IMR-90 (cell line): ENCODE measurements around the gene DNAH8. TPM values are rescaled to one million over a fixed set of nuclear protein-coding genes. Genes with fewer than 3 reads are reported as not detected.

ENCODE experiments used
- ATAC-seq: fragments of 200-7000 bp; cut with Tn5 transposase; 2 replicates; pipeline ENCODE4 v1.9.1; 2020; ENCODE audit warnings: low read depth, mild to moderate bottlenecking, moderate library complexity
- BruUV-seq: library from RNA; stranded (reverse); fragments of 400-500 nt; replicated peaks from 2 replicates; lab custom pipeline; 2021; lab: Mats Ljungman, UMichigan
- CTCF ChIA-PET: fragments of 300-600 bp; formaldehyde crosslinking; extraction: SDS; loops from one replicate; lab custom pipeline; 2021; ENCODE audit warnings: antibody characterized with exemption; lab: Yijun Ruan, JAX
- POLR2A ChIA-PET: fragments of 300-600 bp; sonication (Branson Sonifier 250); formaldehyde crosslinking; loops from one replicate; lab custom pipeline; 2022; ENCODE audit warnings: antibody characterized with exemption; ENCODE audit not compliant: unreplicated experiment; lab: Charles Lee
- DNase-seq: peaks from one replicate; pipeline ENCODE4 v3.0.0; 2013
- H2AFZ ChIP-seq: replicated peaks from 2 replicates; pipeline ENCODE3; 2013; ENCODE audit warnings: low read length, mild to moderate bottlenecking; ENCODE audit not compliant: poor library complexity
- H2AK5ac ChIP-seq: 2 replicates; pipeline ENCODE4 v1.6.1; 2013; ENCODE audit warnings: low read depth, low read length, inconsistent platforms
- H2AK9ac ChIP-seq: replicated peaks from 2 replicates; pipeline ENCODE3; 2013; ENCODE audit warnings: mild to moderate bottlenecking, low read depth, low read length, moderate library complexity; ENCODE audit not compliant: poor library complexity
- H2BK120ac ChIP-seq: 2 replicates; pipeline ENCODE4 v1.6.1; 2013; ENCODE audit warnings: low read depth, low read length, inconsistent platforms
- H2BK15ac ChIP-seq: 3 replicates; pipeline ENCODE4 v1.6.1; 2013; ENCODE audit warnings: low read depth, low read length, inconsistent platforms
- H2BK20ac ChIP-seq: 2 replicates; pipeline ENCODE4 v1.6.1; 2013; ENCODE audit warnings: low read depth, mild to moderate bottlenecking, inconsistent platforms, low read length, moderate library complexity
- H2BK5ac ChIP-seq: 2 replicates; pipeline ENCODE4 v1.6.1; 2013; ENCODE audit warnings: mild to moderate bottlenecking, low read depth, low read length, inconsistent platforms; ENCODE audit not compliant: poor library complexity, severe bottlenecking
- H3K14ac ChIP-seq: replicated peaks from 2 replicates; pipeline ENCODE4 v1.6.1; 2013; ENCODE audit warnings: low read depth, low read length, inconsistent platforms
- H3K18ac ChIP-seq: 2 replicates; pipeline ENCODE4 v1.6.1; 2013; ENCODE audit warnings: low read depth, low read length, control low read depth
- H3K23ac ChIP-seq: 2 replicates; pipeline ENCODE4 v1.6.1; 2013; ENCODE audit warnings: low read depth, low read length, inconsistent platforms
- H3K27ac ChIP-seq: 2 replicates; pipeline ENCODE4 v1.5.1; 2013; ENCODE audit warnings: mild to moderate bottlenecking, control low read depth, low read length; ENCODE audit not compliant: insufficient read depth
- H3K27me3 ChIP-seq: 2 replicates; pipeline ENCODE4 v1.6.1; 2013; ENCODE audit warnings: low read length; ENCODE audit not compliant: control insufficient read depth, insufficient read depth
- H3K36me3 ChIP-seq: 2 replicates; pipeline ENCODE4 v1.6.1; 2013; ENCODE audit warnings: low read length, mixed read lengths; ENCODE audit not compliant: control insufficient read depth, insufficient read depth
- H3K4ac ChIP-seq: 2 replicates; pipeline ENCODE4 v1.6.1; 2013; ENCODE audit warnings: low read depth, low read length, inconsistent platforms
- H3K4me1 ChIP-seq: 2 replicates; pipeline ENCODE4 v1.6.1; 2013; ENCODE audit warnings: low read length, mixed read lengths; ENCODE audit not compliant: control insufficient read depth, insufficient read depth
- H3K4me2 ChIP-seq: 2 replicates; pipeline ENCODE4 v1.6.1; 2013; ENCODE audit warnings: low read depth, mild to moderate bottlenecking, control low read depth, low read length, moderate library complexity
- H3K4me3 ChIP-seq: 2 replicates; pipeline ENCODE4 v1.5.1; 2013; ENCODE audit warnings: low read depth, mild to moderate bottlenecking, control low read depth, low read length, moderate library complexity; ENCODE audit not compliant: insufficient read depth
- H3K56ac ChIP-seq: 2 replicates; pipeline ENCODE4 v1.6.1; 2013; ENCODE audit warnings: low read length, inconsistent platforms; ENCODE audit not compliant: insufficient read depth; ENCODE audit errors: extremely low read depth
- H3K79me1 ChIP-seq, 2 experiments: 2 replicates each; pipeline ENCODE4 v1.6.1; 2013; ENCODE audit warnings: low read length in 2 of 2, inconsistent platforms in 1 of 2, low read depth in 1 of 2
- H3K9ac ChIP-seq: 2 replicates; pipeline ENCODE4 v1.6.1; 2013; ENCODE audit warnings: low read depth, low read length, control low read depth
- H3K9me1 ChIP-seq: 2 replicates; pipeline ENCODE4 v1.6.1; 2013; ENCODE audit warnings: low read length, inconsistent platforms; ENCODE audit not compliant: insufficient read depth
- H3K9me3 ChIP-seq: 2 replicates; pipeline ENCODE4 v1.6.1; 2013; ENCODE audit warnings: low read length; ENCODE audit not compliant: control insufficient read depth, insufficient read depth
- H4K20me1 ChIP-seq: 2 replicates; pipeline ENCODE4 v1.6.1; 2013; ENCODE audit warnings: low read length, inconsistent platforms; ENCODE audit not compliant: insufficient read depth
- H4K5ac ChIP-seq: 2 replicates; pipeline ENCODE4 v1.6.1; 2013; ENCODE audit warnings: mild to moderate bottlenecking, low read depth, low read length, control low read depth
- H4K8ac ChIP-seq, 2 experiments: 2 replicates each; pipeline ENCODE4 v1.6.1; 2013; ENCODE audit warnings: low read depth in 2 of 2, low read length in 2 of 2, control low read depth in 1 of 2, inconsistent platforms in 1 of 2
- H4K91ac ChIP-seq: 2 replicates; pipeline ENCODE4 v1.6.1; 2013; ENCODE audit warnings: low read depth, low read length, inconsistent platforms; ENCODE audit not compliant: insufficient read depth
- BHLHE40 ChIP-seq: fragments of 150-350 bp; IDR thresholded peaks from 2 replicates; pipeline ENCODE4 v1.6.1; 2016; ENCODE audit warnings: mild to moderate bottlenecking, low read depth, low read length
- CEBPB ChIP-seq: IDR thresholded peaks from 2 replicates; pipeline ENCODE4 v1.6.1; 2012; ENCODE audit warnings: low read depth, low read length, improper control_type of control experiment
- FOS ChIP-seq: fragments of 150-350 bp; IDR thresholded peaks from 2 replicates; pipeline ENCODE4 v1.6.1; 2016; ENCODE audit warnings: low read depth, low read length
- MAFK ChIP-seq: IDR thresholded peaks from 2 replicates; pipeline ENCODE4 v1.6.1; 2012; ENCODE audit warnings: low read depth, low read length, improper control_type of control experiment
- MAZ ChIP-seq: IDR thresholded peaks from 2 replicates; pipeline ENCODE4 v1.6.1; 2012; ENCODE audit warnings: low read depth, mild to moderate bottlenecking, low read length, improper control_type of control experiment, moderate library complexity, borderline replicate concordance
- MXI1 ChIP-seq: IDR thresholded peaks from 2 replicates; pipeline ENCODE4 v1.6.1; 2012; ENCODE audit warnings: low read depth, mild to moderate bottlenecking, low read length, moderate library complexity, borderline replicate concordance
- NFE2L2 ChIP-seq: fragments of 150-350 bp; IDR thresholded peaks from 2 replicates; pipeline ENCODE4 v1.6.1; 2016; ENCODE audit warnings: low read depth, mild to moderate bottlenecking, low read length
- RAD21 ChIP-seq: IDR thresholded peaks from 2 replicates; pipeline ENCODE4 v1.6.1; 2012; ENCODE audit warnings: low read length, improper control_type of control experiment
- RCOR1 ChIP-seq: IDR thresholded peaks from 2 replicates; pipeline ENCODE4 v1.6.1; 2012; ENCODE audit warnings: mild to moderate bottlenecking, low read length, improper control_type of control experiment; ENCODE audit not compliant: insufficient replicate concordance
- RFX5 ChIP-seq: IDR thresholded peaks from 2 replicates; pipeline ENCODE4 v1.8.0; 2012; ENCODE audit warnings: low read depth, mild to moderate bottlenecking, low read length, moderate library complexity
- SMC3 ChIP-seq: fragments of 150-350 bp; IDR thresholded peaks from 2 replicates; pipeline ENCODE4 v1.6.1; 2016; ENCODE audit warnings: low read depth, mild to moderate bottlenecking, antibody characterized with exemption, low read length, moderate library complexity
- WGBS, 2 experiments: methylation state at CpG; one replicate each; pipeline versions ENCODE4 v1.1.5 to v1.1.7; 2013; ENCODE audit warnings: missing lambda C conversion rate in 2 of 2; ENCODE audit not compliant: insufficient read length in 1 of 2; ENCODE audit errors: extremely low coverage in 2 of 2; 5-methylcytosine and 5-hydroxymethylcytosine counted together
- dilution Hi-C: fragments of 300-500 bp; cut with HindIII; formaldehyde crosslinking; loops from one replicate; pipeline ENCODE4 v1.14.3; 2018; ENCODE audit warnings: low sequenced_read_pairs; ENCODE audit not compliant: unreplicated experiment
- in situ Hi-C: fragments of 300-500 bp; cut with MboI; formaldehyde crosslinking; loops from 3 replicates; pipeline ENCODE4 v1.14.3; 2019; ENCODE audit warnings: low sequenced_read_pairs, inconsistent platforms, mixed read lengths
- intact Hi-C: fragments of 100-400 bp; cut with micrococcal nuclease; formaldehyde crosslinking; loops from 2 replicates; pipeline ENCODE4 v1.10.0; 2022
- polyA plus RNA-seq, 3 experiments: library from polyadenylated mRNA; depleted of rRNA; stranded (reverse); fragments of >200 nt; gene quantifications; 2 replicates each; pipeline ENCODE4 v1.2.3, GENCODE V29; 2012; ENCODE audit warnings: low replicate concordance in 1 of 3
- total RNA-seq: library from RNA; depleted of rRNA; stranded (reverse); fragments of >200 nt; gene quantifications from 2 replicates; pipeline ENCODE4 v1.2.3, GENCODE V29; 2012
- TF ChIP-seq, protein P1 (sequence below): fragments of 150-350 bp; IDR thresholded peaks from 2 replicates; pipeline ENCODE4 v1.6.1; 2017; ENCODE audit warnings: mild to moderate bottlenecking, antibody characterized with exemption, low read length, low read depth
- TF ChIP-seq, protein P2 (sequence below): conservative IDR thresholded peaks from 2 replicates; pipeline ENCODE4 v1.5.1; 2012; ENCODE audit warnings: mild to moderate bottlenecking, low read depth, low read length, improper control_type of control experiment
- TF ChIP-seq, protein P3 (sequence below): fragments of 150-350 bp; IDR thresholded peaks from 2 replicates; pipeline ENCODE4 v1.6.1; 2016; ENCODE audit warnings: low read depth, mild to moderate bottlenecking, low read length, moderate library complexity, borderline replicate concordance

The DNAH8 gene
- total and polyA plus RNA-seq, 2 of the 4 experiments (the other 2 are of a cell fraction), result not detected

DNA sequence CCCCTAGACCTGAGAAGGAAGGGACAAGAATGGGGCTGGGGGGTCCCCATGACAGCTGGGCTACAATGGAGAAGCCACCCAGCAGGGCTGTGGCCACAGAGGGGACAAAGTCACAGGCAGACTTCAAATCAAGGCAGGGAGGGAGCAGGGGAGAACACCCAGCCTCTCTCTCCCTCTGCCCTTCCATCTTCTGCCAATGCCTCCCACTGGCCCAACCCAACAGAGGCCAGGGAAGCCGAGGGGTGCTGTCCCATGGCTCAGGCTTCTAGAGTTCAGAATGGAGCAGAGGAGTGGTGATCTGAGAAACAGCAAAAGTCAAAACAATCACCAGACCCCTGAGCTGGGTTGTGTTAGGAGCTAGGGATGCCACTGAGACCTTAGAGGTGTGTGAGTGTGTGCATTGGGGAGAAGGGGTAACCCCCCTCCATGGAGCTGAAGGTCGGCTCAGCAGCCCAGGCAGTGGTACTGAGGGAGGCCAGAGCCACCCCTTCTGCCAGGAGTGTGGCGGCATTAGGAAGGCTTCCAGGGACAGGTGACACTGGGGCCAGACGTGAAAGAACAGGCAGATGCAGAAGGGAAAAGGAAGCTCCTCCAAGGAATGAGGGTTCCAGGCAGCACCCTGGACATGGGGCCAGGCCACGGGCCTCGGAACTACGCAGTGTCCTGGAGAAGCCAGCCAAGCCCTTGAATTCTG lies 345.5 kb downstream of the DNAH8 start:
- Histone ChIP-seq H3K9me3 (no peaks in the 10 kb centered on the region), H3K14ac (no peak overlapping the region), H4K91ac (no peak overlapping the region), H3K56ac (no peak overlapping the region), H3K4ac (no peak overlapping the region), H3K4me2 (no peak overlapping the region), H2BK5ac (no peak overlapping the region), H2BK15ac (no peak overlapping the region), H3K27ac (no peak overlapping the region), H2AFZ (no peak overlapping the region), H2BK20ac (no peak overlapping the region), H4K20me1 (no peaks in the 10 kb centered on the region), H2AK5ac (no peak overlapping the region), H2AK9ac (no peak overlapping the region), H3K4me1 (no peaks in the 10 kb centered on the region), H3K9ac (no peak overlapping the region), H3K36me3 (no peaks in the 10 kb centered on the region), H3K27me3 (peaks cover 15% of the 10 kb centered on the region), H3K23ac (no peak overlapping the region), H3K79me1 (no peaks in the 10 kb centered on the region), H3K4me3 (no peak overlapping the region), H4K8ac (no peak overlapping the region), H4K5ac (no peak overlapping the region), H2BK120ac (no peak overlapping the region), H3K18ac (no peak overlapping the region), H3K9me1 (no peaks in the 10 kb centered on the region)
- BruUV-seq, result no TSS peak
- in situ Hi-C loops (no loop called here), dilution Hi-C loops (no loop called here), intact Hi-C loops (no loop called here)
- WGBS, 2 experiments, result 80% methylated on average over 3 of the region's 7 CpGs; no CpG with 5 or more reads in 1 of the 2 experiments
- TF ChIP-seq MAFK, result no peak
- no peak for TF ChIP-seq MAZ
- TF ChIP-seq, protein P1, sequence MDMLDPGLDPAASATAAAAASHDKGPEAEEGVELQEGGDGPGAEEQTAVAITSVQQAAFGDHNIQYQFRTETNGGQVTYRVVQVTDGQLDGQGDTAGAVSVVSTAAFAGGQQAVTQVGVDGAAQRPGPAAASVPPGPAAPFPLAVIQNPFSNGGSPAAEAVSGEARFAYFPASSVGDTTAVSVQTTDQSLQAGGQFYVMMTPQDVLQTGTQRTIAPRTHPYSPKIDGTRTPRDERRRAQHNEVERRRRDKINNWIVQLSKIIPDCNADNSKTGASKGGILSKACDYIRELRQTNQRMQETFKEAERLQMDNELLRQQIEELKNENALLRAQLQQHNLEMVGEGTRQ, result no peak
- no peak for TF ChIP-seq RAD21
- no peak for TF ChIP-seq FOS
- no peak for TF ChIP-seq CEBPB
- no peak for TF ChIP-seq BHLHE40
- TF ChIP-seq RFX5, result no peak
- no peak for TF ChIP-seq RCOR1
- TF ChIP-seq NFE2L2, result no peak
- no peak for TF ChIP-seq SMC3
- TF ChIP-seq, protein P2, sequence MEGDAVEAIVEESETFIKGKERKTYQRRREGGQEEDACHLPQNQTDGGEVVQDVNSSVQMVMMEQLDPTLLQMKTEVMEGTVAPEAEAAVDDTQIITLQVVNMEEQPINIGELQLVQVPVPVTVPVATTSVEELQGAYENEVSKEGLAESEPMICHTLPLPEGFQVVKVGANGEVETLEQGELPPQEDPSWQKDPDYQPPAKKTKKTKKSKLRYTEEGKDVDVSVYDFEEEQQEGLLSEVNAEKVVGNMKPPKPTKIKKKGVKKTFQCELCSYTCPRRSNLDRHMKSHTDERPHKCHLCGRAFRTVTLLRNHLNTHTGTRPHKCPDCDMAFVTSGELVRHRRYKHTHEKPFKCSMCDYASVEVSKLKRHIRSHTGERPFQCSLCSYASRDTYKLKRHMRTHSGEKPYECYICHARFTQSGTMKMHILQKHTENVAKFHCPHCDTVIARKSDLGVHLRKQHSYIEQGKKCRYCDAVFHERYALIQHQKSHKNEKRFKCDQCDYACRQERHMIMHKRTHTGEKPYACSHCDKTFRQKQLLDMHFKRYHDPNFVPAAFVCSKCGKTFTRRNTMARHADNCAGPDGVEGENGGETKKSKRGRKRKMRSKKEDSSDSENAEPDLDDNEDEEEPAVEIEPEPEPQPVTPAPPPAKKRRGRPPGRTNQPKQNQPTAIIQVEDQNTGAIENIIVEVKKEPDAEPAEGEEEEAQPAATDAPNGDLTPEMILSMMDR, result no peak
- no peak for TF ChIP-seq MXI1
- TF ChIP-seq, protein P3, sequence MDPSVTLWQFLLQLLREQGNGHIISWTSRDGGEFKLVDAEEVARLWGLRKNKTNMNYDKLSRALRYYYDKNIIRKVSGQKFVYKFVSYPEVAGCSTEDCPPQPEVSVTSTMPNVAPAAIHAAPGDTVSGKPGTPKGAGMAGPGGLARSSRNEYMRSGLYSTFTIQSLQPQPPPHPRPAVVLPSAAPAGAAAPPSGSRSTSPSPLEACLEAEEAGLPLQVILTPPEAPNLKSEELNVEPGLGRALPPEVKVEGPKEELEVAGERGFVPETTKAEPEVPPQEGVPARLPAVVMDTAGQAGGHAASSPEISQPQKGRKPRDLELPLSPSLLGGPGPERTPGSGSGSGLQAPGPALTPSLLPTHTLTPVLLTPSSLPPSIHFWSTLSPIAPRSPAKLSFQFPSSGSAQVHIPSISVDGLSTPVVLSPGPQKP, result no peak
- CTCF ChIA-PET, result no interaction called here
- POLR2A ChIA-PET, result no interaction called here
- ATAC-seq (no peak), DNase-seq (no peak)
